GM19035 (cell line): ENCODE measurements around the gene TBC1D13.
"Not testable (repeated sequence)": the region's sequence is repeated elsewhere in the genome, so short reads cannot be mapped to it uniquely, and the experiment has no call there.

Experiments used
- ATAC-seq: cut with Tn5 transposase; IDR thresholded peaks from one replicate; pipeline ENCODE4 v1.9.1; 2021; ENCODE audit not compliant: unreplicated experiment

The TBC1D13 gene

GRCh38 chr9:128782669-128783068 is 4.4 kb upstream of the TBC1D13 start:
- no peak for ATAC-seq

GRCh38 chr9:128785427-128785826 is 1.6 kb upstream of the TBC1D13 start:
- no peak for ATAC-seq

GRCh38 chr9:128787659-128788058 is 606 bp downstream of the TBC1D13 start:
- ATAC-seq: no peak

- ATAC-seq: no peak
Measured at GRCh38 chr9:128788445-128788844, 1.4 kb downstream of the TBC1D13 start.

- no peak for ATAC-seq
Measured at GRCh38 chr9:128790536-128790935, 3.5 kb downstream of the TBC1D13 start.

- ATAC-seq: no peak
Measured at GRCh38 chr9:128792134-128792533, 5.1 kb downstream of the TBC1D13 start.

- ATAC-seq: no peak
Measured at GRCh38 chr9:128792978-128793686, 6.1 kb downstream of the TBC1D13 start.

GRCh38 chr9:128794961-128795360 is 7.9 kb downstream of the TBC1D13 start:
- ATAC-seq: not testable (repeated sequence)

GRCh38 chr9:128798896-128799295 is 11.8 kb downstream of the TBC1D13 start:
- no peak for ATAC-seq

GRCh38 chr9:128800061-128800460 is 13.0 kb downstream of the TBC1D13 start:
- no peak for ATAC-seq

GRCh38 chr9:128802482-128802881 is 15.4 kb downstream of the TBC1D13 start:
- no peak for ATAC-seq

GRCh38 chr9:128805661-128806060 is 18.6 kb downstream of the TBC1D13 start:
- ATAC-seq: no peak

- no peak for ATAC-seq
Measured at GRCh38 chr9:128807827-128808226, 20.8 kb downstream of the TBC1D13 start.

- no peak for ATAC-seq
Measured at GRCh38 chr9:128808543-128808942, 21.5 kb downstream of the TBC1D13 start.

- no peak for ATAC-seq
Measured at GRCh38 chr9:128809036-128809599, 22.1 kb downstream of the TBC1D13 start.

- ATAC-seq: no peak
Measured at GRCh38 chr9:128809831-128810230, 22.8 kb downstream of the TBC1D13 start.

GRCh38 chr9:128810873-128811272 is 23.8 kb downstream of the TBC1D13 start:
- ATAC-seq: no peak

- ATAC-seq: peak; percentile 92
Measured at GRCh38 chr9:128818099-128818838, 31.2 kb downstream of the TBC1D13 start, which contains the start of gene ENDOG. ENDOG (plus strand) TSS chr9:128818500; CDS start chr9:128818685, 185 bp downstream.

- peak; percentile 35 for ATAC-seq
Measured at GRCh38 chr9:128818839-128819715, 32.0 kb downstream of the TBC1D13 start.

GRCh38 chr9:128819716-128820664 is 32.9 kb downstream of the TBC1D13 start:
- ATAC-seq: no peak
